PC-3 (cell line): ENCODE results near the gene BRD9. TPM values are rescaled to one million over a fixed set of nuclear protein-coding genes. Genes with fewer than 3 reads are reported as not detected.
A peak's percentile ranks its signal among the peaks of the same experiment; 100 is the strongest.
"Not testable (repeated sequence)": the region's sequence is repeated elsewhere in the genome, so short reads cannot be mapped to it uniquely, and the experiment has no call there.

Experiments
- ATAC-seq: fragments of 200-7000 bp; cut with Tn5 transposase; 2 replicates; pipeline ENCODE4 v1.9.1; 2020; ENCODE audit warnings: mild to moderate bottlenecking, moderate library complexity
- Bru-seq: library from RNA; stranded (reverse); fragments of 400-500 nt; gene quantifications from one replicate; lab custom pipeline; 2021; lab: Mats Ljungman, UMichigan
- BruChase-seq, 2 experiments: library from RNA; stranded (reverse); fragments of 400-500 nt; gene quantifications; one replicate each; lab custom pipeline; 2021; lab: Mats Ljungman, UMichigan
- BruUV-seq: library from RNA; stranded (reverse); fragments of 400-500 nt; replicated peaks from 2 replicates; lab custom pipeline; 2021; lab: Mats Ljungman, UMichigan
- CTCF ChIA-PET: fragments of 300-600 bp; sonication (Branson Sonifier 250); formaldehyde crosslinking; loops from one replicate; lab custom pipeline; 2022; ENCODE audit warnings: antibody characterized with exemption; lab: Charles Lee
- POLR2A ChIA-PET: fragments of 300-600 bp; sonication (Branson Sonifier 250); formaldehyde crosslinking; loops from one replicate; lab custom pipeline; 2022; ENCODE audit warnings: antibody characterized with exemption; ENCODE audit not compliant: unreplicated experiment; lab: Charles Lee
- DNase-seq: peaks from one replicate; pipeline ENCODE4 v3.0.0-alpha.2; 2015
- H2AFZ ChIP-seq: fragments of 300-600 bp; sonication (generic); 2 replicates; pipeline ENCODE4 v1.6.0; 2016; ENCODE audit warnings: antibody characterized with exemption, low read length
- H3F3A ChIP-seq: fragments of 300-600 bp; sonication (generic); one replicate; pipeline ENCODE4 v1.6.0; 2017; ENCODE audit warnings: antibody characterized with exemption, low read length, control low read depth, mild to moderate bottlenecking; ENCODE audit not compliant: unreplicated experiment
- H3K27ac ChIP-seq: fragments of 300-600 bp; sonication (generic); 2 replicates; pipeline ENCODE4 v1.5.1; 2016; ENCODE audit warnings: mild to moderate bottlenecking, low read length
- H3K27me3 ChIP-seq: fragments of 300-600 bp; sonication (generic); 2 replicates; pipeline ENCODE4 v1.6.1; 2016; ENCODE audit warnings: low read length, mixed read lengths
- H3K36me3 ChIP-seq: fragments of 300-600 bp; sonication (generic); 2 replicates; pipeline ENCODE4 v1.6.1; 2016; ENCODE audit warnings: low read depth, mixed run types, low read length, mixed read lengths
- H3K4me1 ChIP-seq: fragments of 300-600 bp; sonication (generic); 2 replicates; pipeline ENCODE4 v1.5.1; 2016; ENCODE audit warnings: low read length; ENCODE audit not compliant: insufficient read depth
- H3K4me2 ChIP-seq: fragments of 300-600 bp; sonication (generic); 2 replicates; pipeline ENCODE4 v1.6.0; 2016; ENCODE audit warnings: low read length
- H3K4me3 ChIP-seq: fragments of 300-600 bp; sonication (generic); 2 replicates; pipeline ENCODE4 v1.5.1; 2016; ENCODE audit warnings: mild to moderate bottlenecking, low read length, mixed read lengths
- H3K79me2 ChIP-seq: fragments of 300-600 bp; sonication (generic); 2 replicates; pipeline ENCODE4 v1.6.1; 2017; ENCODE audit warnings: low read length, mixed read lengths
- H3K9ac ChIP-seq: fragments of 300-600 bp; sonication (generic); 2 replicates; pipeline ENCODE4 v1.6.0; 2016; ENCODE audit warnings: mild to moderate bottlenecking, low read length
- H3K9me2 ChIP-seq: fragments of 300-600 bp; sonication (generic); replicated peaks from 2 replicates; pipeline ENCODE4 v1.6.1; 2016; ENCODE audit warnings: mixed run types, low read length, mixed read lengths
- H3K9me3 ChIP-seq: fragments of 300-600 bp; sonication (generic); 2 replicates; pipeline ENCODE4 v1.6.1; 2016; ENCODE audit warnings: low read length, mixed read lengths
- H4K20me1 ChIP-seq: fragments of 300-600 bp; sonication (generic); 2 replicates; pipeline ENCODE4 v1.6.1; 2016; ENCODE audit warnings: low read length, mixed read lengths
- CTCF ChIP-seq: fragments of 300-600 bp; sonication (generic); conservative IDR thresholded peaks from 2 replicates; pipeline ENCODE4 v1.5.1; 2017; ENCODE audit warnings: antibody characterized with exemption, low read depth, mild to moderate bottlenecking, low read length
- EZH2 ChIP-seq: fragments of 300-600 bp; sonication (generic); IDR thresholded peaks from one replicate; pipeline ENCODE4 v1.6.1; 2017; ENCODE audit warnings: antibody characterized with exemption, mild to moderate bottlenecking, low read length; ENCODE audit not compliant: unreplicated experiment
- EZH2phosphoT487 ChIP-seq: fragments of 300-600 bp; sonication (generic); IDR thresholded peaks from 2 replicates; pipeline ENCODE4 v1.6.1; 2018; ENCODE audit warnings: mild to moderate bottlenecking, antibody characterized with exemption, low read length, borderline replicate concordance
- intact Hi-C: fragments of 100-400 bp; cut with micrococcal nuclease; formaldehyde crosslinking; loops from 2 replicates; pipeline ENCODE4 v1.9.0; 2023
- long read RNA-seq: library from polyadenylated mRNA; unstranded; transcript quantifications from one replicate; pipeline ENCODE4 v2.0.0, GENCODE V29; 2021; ENCODE audit not compliant: unreplicated experiment
- total RNA-seq: library from RNA; depleted of rRNA; stranded (reverse); fragments of >200 nt; gene quantifications from 2 replicates; pipeline ENCODE4 v1.2.3, GENCODE V29; 2014; rRNA removed

The BRD9 gene
- 50.4 and 64.7 TPM in 2 replicates for total RNA-seq
- percentile 88 among the genes with signal in this experiment for Bru-seq, nascent RNA
- BruChase-seq, experiment 1, labeled RNA remaining after a 6-hour chase = percentile 88 among the genes with signal in this experiment
- BruChase-seq, experiment 2, labeled RNA remaining after a 2-hour chase = percentile 89 among the genes with signal in this experiment
- long read RNA-seq, transcript BRD9-202 (16 exons, 2,156 nt) = major isoform, 33 of 95 reads
- long read RNA-seq, partial matches to known transcripts = 25 of 95 reads
- long read RNA-seq, other reads (novel, unspliced or antisense) = 36 of 95 reads

GRCh38 chr5:892394-893136 is at the start of gene BRD9, which contains the start of gene TRIP13:
BRD9 (minus strand) TSS chr5:892801; CDS start chr5:892657, 144 bp downstream.
TRIP13 (plus strand) TSS chr5:892884; CDS start chr5:892999, 115 bp downstream.
- Histone ChIP-seq H3K27me3 (no peaks in the 10 kb centered on the region), H3K4me2 (peak within 1 kb of the TSS; percentile 91), H3K4me1 (peaks cover 25% of the 10 kb centered on the region), H3K9me3 (no peaks in the 10 kb centered on the region), H3K79me2 (peaks cover 88% of the 10 kb centered on the region), H3K9ac (peak within 1 kb of the TSS; percentile 99), H3K9me2 (no peaks in the 10 kb centered on the region), H3K4me3 (peak within 1 kb of the TSS; percentile 82), H2AFZ (peak within 1 kb of the TSS; percentile 60), H3F3A (no peaks in the 10 kb centered on the region), H3K27ac (peak within 1 kb of the TSS; percentile 67), H3K36me3 (peaks cover 60% of the 10 kb centered on the region), H4K20me1 (peaks cover 15% of the 10 kb centered on the region; the same call in 1 of the 2 replicates)
- no peak for TF ChIP-seq EZH2phosphoT487
- DNase-seq = peak; percentile 84
- POLR2A ChIA-PET = interaction anchor here (0.6 to 0.7 kb wide), 2 partner anchors 39 to 209 kb away, joined by 3 to 4 read pairs; no protein-coding TSS in a partner anchor
- ATAC-seq = peak; percentile 72
- BruUV-seq = no TSS peak
- CTCF ChIA-PET = no interaction called here
- intact Hi-C loops = no loop called here

- H3K9ac ChIP-seq, DNase-seq, intact Hi-C loops, H3K4me2 ChIP-seq, BruUV-seq, H4K20me1 ChIP-seq, H3K4me1 ChIP-seq, H3K4me3 ChIP-seq, H3K9me2 ChIP-seq, ATAC-seq, POLR2A ChIA-PET, H3K9me3 ChIP-seq, H3K27ac ChIP-seq, H3F3A ChIP-seq, H2AFZ ChIP-seq, H3K36me3 ChIP-seq, CTCF ChIA-PET, H3K79me2 ChIP-seq: not testable (repeated sequence)
- H3K27me3 ChIP-seq = peaks cover 20% of the 10 kb centered on the region
Observed at GRCh38 chr5:940741-941140, 48.1 kb upstream of the BRD9 start.

- Histone ChIP-seq H3K79me2 (no peaks in the 10 kb centered on the region), H4K20me1 (no peaks in the 10 kb centered on the region), H2AFZ (no peak overlapping the region), H3K4me3 (no peak overlapping the region), H3K27ac (no peak overlapping the region), H3F3A (no peaks in the 10 kb centered on the region), H3K9me2 (no peaks in the 10 kb centered on the region), H3K27me3 (peaks cover 12% of the 10 kb centered on the region), H3K36me3 (no peaks in the 10 kb centered on the region), H3K9ac (no peak overlapping the region), H3K4me1 (no peaks in the 10 kb centered on the region), H3K9me3 (no peaks in the 10 kb centered on the region), H3K4me2 (no peak overlapping the region)
- BruUV-seq = no TSS peak
- intact Hi-C loops = no loop called here
- ChIA-PET CTCF (no interaction called here), POLR2A (no interaction called here)
- ATAC-seq = no peak
- no peak for DNase-seq
- TF ChIP-seq EZH2 (no peak), EZH2phosphoT487 (no peak), CTCF (no peak)
Observed at GRCh38 chr5:939368-939767, 46.8 kb upstream of the BRD9 start.
